MCF 10A (cell line): ENCODE data around the gene TREM2. TPM values are rescaled to one million over a fixed set of nuclear protein-coding genes. Genes with fewer than 3 reads are reported as not detected.
"Not testable (repeated sequence)": the region's sequence is repeated elsewhere in the genome, so short reads cannot be mapped to it uniquely, and the experiment has no call there.

Experiments used
- BruUV-seq: library from RNA; stranded (reverse); fragments of 400-500 nt; replicated peaks from 2 replicates; lab custom pipeline; 2021; lab: Mats Ljungman, UMichigan
- CTCF ChIA-PET: fragments of 300-600 bp; sonication (Branson Sonifier 250); formaldehyde crosslinking; extraction: SDS; loops from one replicate; lab custom pipeline; 2021; ENCODE audit warnings: antibody characterized with exemption, inconsistent platforms; lab: Yijun Ruan, JAX
- POLR2A ChIA-PET: fragments of 300-600, 350-650 bp; sonication (Branson Sonifier 250); formaldehyde crosslinking; extraction: SDS; loops from one replicate; lab custom pipeline; 2020; ENCODE audit warnings: antibody characterized with exemption, inconsistent platforms; lab: Yijun Ruan, JAX
- DNase-seq: peaks from one replicate; pipeline ENCODE4 v3.0.0-alpha.2; 2018; ENCODE audit not compliant: unreplicated experiment
- H3K27ac Mint-ChIP-seq: one replicate; pipeline ENCODE4 v1.8.0; 2022; ENCODE audit warnings: mild to moderate bottlenecking, low read depth, mixed read lengths; ENCODE audit not compliant: unreplicated experiment
- H3K27me3 Mint-ChIP-seq: one replicate; pipeline ENCODE4 v1.8.0; 2022; ENCODE audit warnings: mixed read lengths; ENCODE audit not compliant: insufficient read depth, unreplicated experiment
- H3K36me3 Mint-ChIP-seq: one replicate; pipeline ENCODE4 v1.8.0; 2022; ENCODE audit warnings: mild to moderate bottlenecking, moderate library complexity, mixed read lengths; ENCODE audit not compliant: insufficient read depth, unreplicated experiment
- H3K4me1 Mint-ChIP-seq: one replicate; pipeline ENCODE4 v1.8.0; 2022; ENCODE audit warnings: mixed read lengths; ENCODE audit not compliant: insufficient read depth, unreplicated experiment
- H3K4me3 Mint-ChIP-seq: one replicate; pipeline ENCODE4 v1.8.0; 2022; ENCODE audit warnings: mild to moderate bottlenecking, moderate library complexity, mixed read lengths; ENCODE audit not compliant: unreplicated experiment
- H3K9me3 Mint-ChIP-seq: one replicate; pipeline ENCODE4 v1.8.0; 2022; ENCODE audit warnings: mixed read lengths; ENCODE audit not compliant: unreplicated experiment
- CTCF ChIP-seq: fragments of 200-600 bp; IDR thresholded peaks from one replicate; pipeline ENCODE4 v1.8.0; 2022; ENCODE audit warnings: antibody characterized with exemption, mild to moderate bottlenecking; ENCODE audit not compliant: unreplicated experiment
- intact Hi-C: fragments of 100-400 bp; cut with micrococcal nuclease; formaldehyde crosslinking; loops from 2 replicates; pipeline ENCODE4 v1.14.1; 2022
- total RNA-seq: library from RNA; stranded (reverse); gene quantifications from 2 replicates; pipeline ENCODE4 v1.2.3, GENCODE V29; 2022

The TREM2 gene
- total RNA-seq, 1 experiment from 2014 or later, result 0.63 TPM

DNA sequence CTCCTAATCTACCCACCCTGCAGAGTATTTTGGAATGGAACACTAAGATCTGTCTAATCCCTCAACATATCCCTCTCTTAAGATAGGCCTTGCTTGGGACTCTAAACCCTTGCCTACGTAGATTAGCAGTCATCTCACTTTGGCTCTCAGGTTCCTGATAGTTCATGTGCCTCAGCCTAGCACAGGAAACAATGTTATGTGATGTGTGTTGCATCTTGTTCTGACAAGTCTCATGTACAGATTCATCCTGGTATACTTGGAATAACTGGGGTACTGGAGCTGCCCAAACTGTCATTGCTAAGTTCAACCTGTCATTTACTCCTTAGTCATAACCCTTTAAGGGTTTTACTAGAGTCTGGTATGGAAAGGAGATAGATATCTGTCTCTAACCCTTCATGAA is 42.9 kb downstream of the TREM2 start:
- DNase-seq, result no peak

DNA sequence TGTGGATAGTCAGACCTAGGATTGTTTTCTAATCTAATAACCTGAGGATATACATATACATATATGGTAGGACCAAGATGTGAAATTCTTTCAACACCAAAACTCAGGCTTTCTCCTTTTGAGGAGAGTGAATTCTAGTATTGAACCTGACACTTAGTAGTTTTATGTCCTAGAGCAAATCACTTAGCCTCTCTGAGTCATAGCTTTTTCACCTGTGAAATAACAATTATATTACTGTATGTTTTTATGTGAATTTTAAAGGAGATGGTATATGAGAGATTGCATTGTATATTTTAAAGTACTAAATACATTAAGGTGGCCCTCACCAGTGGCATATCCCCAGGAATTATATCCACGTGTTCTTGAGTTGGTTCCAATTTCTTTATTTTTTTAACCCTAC is 43.4 kb downstream of the TREM2 start:
- H3K9me3 Mint-ChIP-seq, result no peaks in the 10 kb centered on the region
- H3K4me1 Mint-ChIP-seq, result no peaks in the 10 kb centered on the region
- no peak for TF ChIP-seq CTCF
- peaks cover 8% of the 10 kb centered on the region for H3K36me3 Mint-ChIP-seq
- intact Hi-C loops, result no loop called here
- POLR2A ChIA-PET, result no interaction called here
- H3K27me3 Mint-ChIP-seq, result no peaks in the 10 kb centered on the region
- H3K27ac Mint-ChIP-seq, result no peak overlapping the region
- CTCF ChIA-PET, result interaction anchor here (1.2 to 2.4 kb wide), 3 partner anchors 27 to 201 kb away, joined by 3 to 9 read pairs (median 3); no protein-coding TSS in a partner anchor
- no TSS peak for BruUV-seq
- H3K4me3 Mint-ChIP-seq, result no peak overlapping the region
- no peak for DNase-seq

More for the DNA sequence above, 42.9 kb downstream of the TREM2 start:
- no peak for TF ChIP-seq CTCF
- H3K9me3 Mint-ChIP-seq, result no peaks in the 10 kb centered on the region
- H3K4me3 Mint-ChIP-seq, result no peak overlapping the region
- H3K4me1 Mint-ChIP-seq, result no peaks in the 10 kb centered on the region
- POLR2A ChIA-PET, result no interaction called here
- intact Hi-C loops, result no loop called here
- H3K27me3 Mint-ChIP-seq, result no peaks in the 10 kb centered on the region
- H3K36me3 Mint-ChIP-seq, result peaks cover 9% of the 10 kb centered on the region
- no peak overlapping the region for H3K27ac Mint-ChIP-seq
- BruUV-seq, result no TSS peak
- CTCF ChIA-PET, result interaction anchor here (1.2 kb wide), 1 partner anchor 28 kb away, joined by 3 read pairs; no protein-coding TSS in a partner anchor

DNA sequence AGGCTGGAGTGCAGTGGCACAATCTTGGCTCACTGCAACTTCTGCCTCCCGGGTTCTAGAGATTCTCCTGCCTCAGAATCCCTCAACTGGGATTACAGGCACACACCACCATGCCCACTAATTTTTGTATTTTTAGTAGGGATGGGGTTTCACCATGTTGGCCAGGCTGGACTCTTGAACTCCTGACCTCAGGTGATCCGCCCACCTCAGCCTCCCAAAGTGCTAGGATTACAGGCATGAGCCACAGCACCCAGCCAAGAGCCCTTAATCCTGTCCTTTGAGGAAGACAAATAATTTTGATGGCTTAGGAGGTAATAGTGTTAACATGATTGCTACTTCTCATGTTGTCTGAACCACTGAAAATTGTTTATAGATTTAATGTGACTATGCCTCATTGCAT is 47.9 kb downstream of the TREM2 start:
- H3K4me3 Mint-ChIP-seq, H3K27me3 Mint-ChIP-seq, BruUV-seq, POLR2A ChIA-PET, H3K27ac Mint-ChIP-seq, intact Hi-C loops, H3K9me3 Mint-ChIP-seq, H3K4me1 Mint-ChIP-seq, DNase-seq: not testable (repeated sequence)
- CTCF ChIA-PET, result interaction anchor here (1.3 kb wide), 1 partner anchor 67 kb away, joined by 4 read pairs; no protein-coding TSS in a partner anchor
- peaks cover 14% of the 10 kb centered on the region for H3K36me3 Mint-ChIP-seq

GRCh38 chr6:41111017-41111416 is 51.9 kb downstream of the TREM2 start:
- Mint-ChIP-seq H3K9me3 (no peaks in the 10 kb centered on the region), H3K27me3 (no peaks in the 10 kb centered on the region), H3K27ac (no peak overlapping the region), H3K36me3 (peaks cover 14% of the 10 kb centered on the region), H3K4me3 (no peak overlapping the region), H3K4me1 (no peaks in the 10 kb centered on the region)
- intact Hi-C loops, result no loop called here
- DNase-seq, result no peak
- ChIA-PET POLR2A (no interaction called here), CTCF (interaction anchor here (0.6 kb wide), 1 partner anchor 222 kb away, joined by 3 read pairs; no protein-coding TSS in a partner anchor)
- BruUV-seq, result no TSS peak
- no peak for TF ChIP-seq CTCF

Other genes starting within 250 kb of the TREM2 start
- gene UNC5CL, start 123.9 kb downstream of the TREM2 start, total RNA-seq, result 0.19 and 0.59 TPM in 2 replicates
- gene TSPO2, start 120.6 kb downstream of the TREM2 start, total RNA-seq, result not detected in 2 replicates
- not detected in 2 replicates for gene APOBEC2, start 109.9 kb downstream of the TREM2 start, total RNA-seq
- 28.0 and 35.2 TPM in 2 replicates for gene OARD1, start 90.8 kb downstream of the TREM2 start, total RNA-seq
- 41.5 and 42.1 TPM in 2 replicates for gene NFYA, start 90.1 kb downstream of the TREM2 start, total RNA-seq
- not detected in 2 replicates for gene TREML1, start 8.8 kb downstream of the TREM2 start, total RNA-seq
- gene TREML2, start 38.0 kb upstream of the TREM2 start, total RNA-seq, result not detected in 2 replicates
- gene TREML4, start 65.2 kb upstream of the TREM2 start, total RNA-seq, result not detected in 2 replicates
- gene TREM1, start 123.6 kb upstream of the TREM2 start, total RNA-seq, result 9.9 and 15.8 TPM in 2 replicates
- not detected in 2 replicates for gene NCR2, start 172.5 kb upstream of the TREM2 start, total RNA-seq